ENCODE data around the gene ZC3H15.

GRCh38 chr2:186480991-186481390, 5.1 kb upstream of the ZC3H15 start:
- TF ChIP-seq CTCF (IDR thresholded peaks at IDR 0.05; ENCODE audit: low read depth, low read length, poor library complexity, severe bottlenecking): no peak
- no peak for TF ChIP-seq EZH2phosphoT487 (IDR thresholded peaks at IDR 0.05; ENCODE audit: borderline replicate concordance, low read length)
